GM10847 (cell line): ENCODE measurements around the gene DSG3.

Source experiments
- POLR2A ChIP-seq: IDR thresholded peaks from 2 replicates; pipeline ENCODE4 v1.6.1; 2011; ENCODE audit not compliant: insufficient read length; ENCODE audit errors: extremely low read depth

The DSG3 gene

GRCh38 chr18:31497404-31497835 lies 49.9 kb downstream of the DSG3 start:
- TF ChIP-seq POLR2A = no peak

DNA sequence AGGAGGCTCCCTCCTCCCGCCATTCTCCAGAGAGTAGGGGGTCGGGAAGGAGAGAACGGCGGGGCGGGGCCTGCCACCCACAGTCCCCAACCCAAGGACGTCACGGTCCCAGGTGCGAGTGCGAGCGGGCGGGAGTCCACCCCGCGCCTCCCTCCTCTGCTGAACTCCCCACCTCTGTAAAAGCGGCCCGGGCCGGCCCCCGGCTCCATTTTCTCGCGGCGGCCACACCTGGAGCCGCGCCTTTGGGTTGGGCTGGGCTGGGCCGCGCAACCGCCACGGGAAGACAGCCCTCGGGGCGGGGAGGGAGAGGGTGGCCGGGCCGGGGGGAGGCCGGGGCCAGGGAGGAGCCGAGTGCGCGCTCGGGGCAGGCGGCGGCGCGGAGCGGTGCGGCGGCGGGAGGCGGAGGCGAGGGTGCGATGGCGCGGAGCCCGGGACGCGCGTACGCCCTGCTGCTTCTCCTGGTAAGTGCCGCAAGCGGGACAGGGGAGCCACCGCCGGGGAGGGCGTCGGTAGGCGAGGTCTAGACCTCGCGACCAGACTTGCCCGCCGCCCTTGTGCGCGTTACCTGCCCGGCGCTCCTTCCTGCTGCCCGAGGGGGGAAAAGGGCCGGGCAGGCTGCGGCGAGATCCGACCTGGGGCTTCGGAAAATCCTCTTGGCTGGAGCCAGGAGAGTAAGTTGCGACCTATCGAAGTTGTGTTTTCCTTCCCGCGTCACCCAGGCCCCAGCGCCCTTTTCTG lies 50.5 kb downstream of the DSG3 start, which contains the start of gene DSG2:
DSG2 (plus strand) TSS at position 342 of the 738 bp plus-strand sequence; CDS start at position 417, 75 bp downstream.
- no peak for TF ChIP-seq POLR2A

DNA sequence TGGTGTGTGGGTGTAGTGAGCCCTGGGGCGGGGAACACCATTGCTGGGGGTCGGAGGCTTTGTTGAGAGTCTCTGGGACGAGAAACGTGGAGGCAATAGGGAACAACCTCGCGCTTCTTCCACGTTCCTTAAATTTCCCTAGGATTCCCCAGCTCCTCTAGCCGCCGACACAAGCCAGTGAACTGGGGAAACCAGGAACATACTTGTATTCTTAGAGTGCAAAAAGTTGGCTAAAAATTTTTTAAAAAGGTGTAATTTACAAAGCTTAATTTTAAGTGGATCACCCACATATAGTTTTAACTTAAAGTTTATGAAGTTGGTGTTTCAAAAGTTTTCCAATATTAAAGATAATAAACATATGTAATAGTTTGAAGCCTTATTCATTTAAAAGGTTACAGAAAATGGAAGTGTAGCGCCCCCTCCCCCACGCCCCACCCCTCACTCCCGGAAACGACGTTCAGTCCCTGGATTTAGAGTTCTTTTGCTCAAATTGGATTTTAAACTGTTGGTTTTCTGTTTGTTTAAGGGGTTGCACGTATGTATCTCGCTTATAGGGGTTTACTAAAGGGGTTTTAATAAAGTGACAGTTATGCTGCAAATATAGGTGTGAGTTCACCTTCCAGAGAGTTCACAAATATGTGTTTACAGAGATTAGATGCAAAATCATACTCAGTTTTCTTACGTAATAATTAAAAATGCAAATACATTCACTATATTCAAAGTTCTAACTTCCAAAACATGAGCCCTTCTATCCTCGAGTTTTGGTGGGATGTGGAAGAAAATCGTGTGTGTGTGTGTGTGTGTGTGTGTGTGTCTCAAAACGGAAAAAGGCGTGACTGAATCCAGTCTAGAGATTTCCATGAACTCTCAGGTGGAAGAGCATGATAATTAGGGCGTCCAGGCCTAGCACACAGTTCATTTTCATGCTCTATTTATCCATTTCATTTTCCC lies 51.3 kb downstream of the DSG3 start:
- no peak for TF ChIP-seq POLR2A

DNA sequence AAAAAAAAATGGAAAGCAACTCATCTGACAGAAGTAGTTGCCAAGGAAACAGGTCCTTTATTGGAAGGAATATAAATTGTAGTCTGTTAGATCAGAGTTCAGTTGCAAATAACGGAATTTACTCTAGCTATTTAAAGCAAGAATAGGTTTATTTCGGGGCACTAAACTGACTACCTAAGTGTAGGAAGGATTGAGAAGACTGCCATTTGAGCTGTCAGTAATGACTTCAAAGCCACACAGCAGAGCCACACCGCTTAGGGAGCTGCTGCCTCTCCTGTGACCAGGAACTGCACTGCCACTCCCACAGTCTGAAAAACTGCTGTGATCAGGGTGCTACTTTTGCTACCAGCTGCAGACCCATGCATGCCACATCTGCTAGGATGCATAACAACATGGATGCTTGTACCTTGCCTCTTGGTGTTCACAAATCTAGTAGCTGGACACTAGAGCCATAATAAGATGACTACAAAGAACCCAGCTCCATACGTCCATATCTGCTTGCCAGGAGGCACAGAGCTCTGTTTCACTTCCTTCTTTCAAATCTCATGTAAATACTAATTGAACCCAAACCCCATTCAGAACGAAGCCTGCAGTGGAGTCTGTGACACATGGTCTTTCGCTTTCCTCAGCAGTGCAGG lies 52.6 kb downstream of the DSG3 start:
- no peak for TF ChIP-seq POLR2A

GRCh38 chr18:31503011-31503410 lies 55.5 kb downstream of the DSG3 start:
- TF ChIP-seq POLR2A = no peak

- no peak for TF ChIP-seq POLR2A
These were observed 57.1 kb downstream of the DSG3 start for GRCh38 chr18:31504455-31505147.

GRCh38 chr18:31505156-31505555 lies 57.6 kb downstream of the DSG3 start:
- no peak for TF ChIP-seq POLR2A

- TF ChIP-seq POLR2A = no peak
These were observed 58.6 kb downstream of the DSG3 start for GRCh38 chr18:31506024-31506742.

GRCh38 chr18:31508781-31509180 lies 61.2 kb downstream of the DSG3 start:
- TF ChIP-seq POLR2A = no peak

GRCh38 chr18:31509571-31509970 lies 62.0 kb downstream of the DSG3 start:
- no peak for TF ChIP-seq POLR2A

DNA sequence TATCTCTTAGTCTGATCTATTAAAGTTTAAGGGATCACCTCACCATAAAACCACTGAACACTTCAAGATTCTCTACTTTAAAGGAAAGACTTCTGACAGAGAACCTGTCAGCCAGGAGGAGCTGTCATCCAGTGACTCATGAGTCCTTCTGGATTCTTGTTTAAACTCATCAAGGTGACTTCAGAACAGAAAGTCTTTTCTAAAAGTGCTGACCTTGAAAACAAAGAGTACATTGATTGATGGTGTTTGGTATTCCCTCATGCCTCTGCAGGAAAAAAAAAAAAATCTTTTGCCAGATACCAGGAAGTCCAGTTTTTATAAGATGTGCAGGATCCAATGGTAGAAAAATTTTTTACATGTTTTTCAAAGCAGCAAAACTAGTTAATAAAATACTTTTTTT lies 62.8 kb downstream of the DSG3 start:
- TF ChIP-seq POLR2A = no peak

- no peak for TF ChIP-seq POLR2A
These were observed 63.6 kb downstream of the DSG3 start for GRCh38 chr18:31511098-31511497.

DNA sequence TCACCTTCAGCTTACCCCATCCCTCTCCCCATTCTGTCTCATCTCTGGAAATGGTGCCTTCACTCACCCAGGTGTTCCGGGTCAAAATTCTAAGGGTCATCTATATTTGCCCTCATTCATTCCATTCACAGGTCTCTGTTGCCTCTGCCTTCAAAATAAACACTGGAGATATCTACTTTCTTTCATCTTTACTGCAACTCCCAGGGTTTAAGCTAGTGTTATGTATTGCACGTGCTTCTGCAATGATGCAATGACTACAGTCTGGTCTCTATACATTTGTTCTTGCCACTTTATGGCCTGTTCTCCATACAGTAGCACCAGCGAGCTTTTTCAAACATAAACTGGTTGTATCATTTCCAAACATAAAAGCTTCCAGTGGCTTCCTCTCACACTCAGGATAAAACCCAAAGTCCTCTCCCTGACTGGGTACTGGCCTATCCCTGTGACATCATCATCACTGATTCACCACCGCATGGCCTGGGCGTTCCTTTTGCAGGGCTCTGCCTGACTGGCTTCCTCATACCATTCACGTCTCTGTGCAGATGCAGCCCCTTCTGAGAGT lies 64.7 kb downstream of the DSG3 start:
- no peak for TF ChIP-seq POLR2A
